HG02970 (cell line): Measurements from ENCODE around the gene MRPL18.

ENCODE experiments used
- ATAC-seq: cut with Tn5 transposase; IDR thresholded peaks from one replicate; pipeline ENCODE4 v1.9.1; 2021; ENCODE audit warnings: mild to moderate bottlenecking, moderate library complexity, moderate number of reproducible peaks; ENCODE audit not compliant: unreplicated experiment, low FRiP score

The MRPL18 gene

GRCh38 chr6:159836718-159837490, 46.6 kb downstream of the MRPL18 start:
- no peak for ATAC-seq

- ATAC-seq = no peak
Measured at GRCh38 chr6:159837511-159837910, 47.2 kb downstream of the MRPL18 start.

- ATAC-seq = no peak
Measured at GRCh38 chr6:159838020-159838744, 47.9 kb downstream of the MRPL18 start.

- no peak for ATAC-seq
Measured at GRCh38 chr6:159842035-159842434, 51.8 kb downstream of the MRPL18 start.

- no peak for ATAC-seq
Measured at GRCh38 chr6:159844737-159845645, 54.7 kb downstream of the MRPL18 start.
